ENCODE measurements around the gene CYP3A5. TPM values are rescaled to one million over a fixed set of nuclear protein-coding genes. Genes with fewer than 3 reads are reported as not detected.

Gene CYP3A5
- total and polyA plus RNA-seq, 2 of the 13 experiments (the other 11 are each of a cell fraction or from before 2014, with no cell fraction given): 5.7 to 9.3 TPM

DNA sequence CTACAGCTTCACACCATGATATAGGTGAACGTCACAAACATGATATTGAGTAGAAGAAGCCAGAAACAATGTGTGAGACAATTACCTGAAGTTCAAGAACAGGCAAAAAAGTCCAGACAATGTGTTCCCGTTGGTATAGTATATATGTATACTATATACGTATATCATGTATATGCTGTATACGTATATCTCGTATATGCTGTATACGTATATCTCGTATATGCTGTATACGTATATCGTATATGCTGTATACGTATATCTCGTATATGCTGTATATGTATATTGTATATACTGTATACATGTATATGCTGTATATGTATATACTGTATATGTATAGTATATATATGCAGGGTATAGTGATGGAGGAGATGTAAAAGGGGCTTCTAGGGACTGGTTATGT, 52.3 kb downstream of the CYP3A5 start (continued):
- TF ChIP-seq CAMTA2 (CRISPR knock-in tag; IDR thresholded peaks at IDR 0.05; ENCODE audit: borderline replicate concordance) (no peak), RBM22 (optimal IDR thresholded peaks at IDR 0.05; ENCODE audit: low read length) (no peak), SP5 (CRISPR knock-in tag; IDR thresholded peaks at IDR 0.05; ENCODE audit: borderline replicate concordance, low read depth) (no peak)
- TF ChIP-seq, protein P1, sequence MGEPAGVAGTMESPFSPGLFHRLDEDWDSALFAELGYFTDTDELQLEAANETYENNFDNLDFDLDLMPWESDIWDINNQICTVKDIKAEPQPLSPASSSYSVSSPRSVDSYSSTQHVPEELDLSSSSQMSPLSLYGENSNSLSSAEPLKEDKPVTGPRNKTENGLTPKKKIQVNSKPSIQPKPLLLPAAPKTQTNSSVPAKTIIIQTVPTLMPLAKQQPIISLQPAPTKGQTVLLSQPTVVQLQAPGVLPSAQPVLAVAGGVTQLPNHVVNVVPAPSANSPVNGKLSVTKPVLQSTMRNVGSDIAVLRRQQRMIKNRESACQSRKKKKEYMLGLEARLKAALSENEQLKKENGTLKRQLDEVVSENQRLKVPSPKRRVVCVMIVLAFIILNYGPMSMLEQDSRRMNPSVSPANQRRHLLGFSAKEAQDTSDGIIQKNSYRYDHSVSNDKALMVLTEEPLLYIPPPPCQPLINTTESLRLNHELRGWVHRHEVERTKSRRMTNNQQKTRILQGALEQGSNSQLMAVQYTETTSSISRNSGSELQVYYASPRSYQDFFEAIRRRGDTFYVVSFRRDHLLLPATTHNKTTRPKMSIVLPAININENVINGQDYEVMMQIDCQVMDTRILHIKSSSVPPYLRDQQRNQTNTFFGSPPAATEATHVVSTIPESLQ (CRISPR knock-in tag; conservative IDR thresholded peaks at IDR 0.05): no peak

DNA sequence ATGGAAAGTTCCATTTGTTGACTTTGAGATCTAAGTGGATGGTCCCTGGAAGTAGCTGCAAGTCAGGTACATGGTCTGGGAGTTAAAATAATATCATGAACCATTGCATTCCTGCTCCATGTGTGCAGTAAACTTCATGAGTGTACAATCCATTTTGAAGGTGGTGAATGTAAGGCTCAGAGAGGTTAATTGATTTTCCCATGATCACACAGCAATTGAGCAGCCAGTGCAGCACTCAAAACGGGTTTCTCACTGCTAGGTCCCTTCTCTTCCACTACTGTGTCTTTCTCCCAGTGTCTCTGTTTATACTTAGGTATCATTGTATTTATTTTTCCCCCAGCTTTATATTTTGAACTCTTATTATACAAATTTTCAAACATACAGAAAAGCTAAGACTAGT, 53.1 kb downstream of the CYP3A5 start:
- Histone ChIP-seq H3K9ac (ENCODE audit: insufficient read depth, low read depth, low read length) (no peak overlapping the region), H3K79me2 (ENCODE audit: insufficient read depth, low read length) (no peaks in the 10 kb centered on the region), H3K4me2 (ENCODE audit: low read depth, low read length) (no peak overlapping the region), H3K36me3 (replicated peaks in 1 of 2; ENCODE audit: control insufficient read depth in 1 of 2, insufficient read depth in 2 of 2, low read length in 2 of 2) (peaks cover 41 to 95% of the 10 kb centered on the region in 2 experiments), H3K27ac (ENCODE audit: extremely low read length, insufficient read depth, low read length) (no peak overlapping the region), H4K20me1 (ENCODE audit: insufficient read depth, low read length) (no peaks in the 10 kb centered on the region), H3K4me1 (ENCODE audit: insufficient read depth, low read length) (peaks cover 10% of the 10 kb centered on the region), H3K9me3 (ENCODE audit: low read length) (no peaks in the 10 kb centered on the region), H3K4me3 (replicated peaks in 1 of 3; ENCODE audit: insufficient read depth in 1 of 3, low read depth in 2 of 3, low read length in 3 of 3) (no peak overlapping the region), H2AFZ (ENCODE audit: low read length) (no peak overlapping the region), H3K27me3 (ENCODE audit: control insufficient read depth in 1 of 2, insufficient read depth in 2 of 2, low read length in 2 of 2) (no peaks in the 10 kb centered on the region)
- WGBS (ENCODE audit: low lambda C conversion rate): 87% methylated on average over 1 of the region's 1 CpG
- BruUV-seq (replicated peaks): no TSS peak
- ChIA-PET POLR2A (no interaction called here), CTCF (ENCODE audit: low intra/inter-chr PET ratio, low total read pairs) (no interaction called here)
- DNase-seq (ENCODE audit: low spot score) (no peak), FAIRE-seq (no peak), ATAC-seq (no peak)
- no peak for TF ChIP-seq ZNF253 (CRISPR knock-in tag; IDR thresholded peaks at IDR 0.05; ENCODE audit: borderline replicate concordance)
- peak; percentile 77; the same call in 1 of the 2 replicates for TF ChIP-seq ZNF768 (CRISPR knock-in tag; IDR thresholded peaks at IDR 0.05)
- TF ChIP-seq ZFP62 (CRISPR knock-in tag; IDR thresholded peaks at IDR 0.05): no peak
- TF ChIP-seq ZNF841 (CRISPR knock-in tag; IDR thresholded peaks at IDR 0.05; ENCODE audit: borderline replicate concordance): no peak
- TF ChIP-seq RBFOX2 (IDR thresholded peaks at IDR 0.05; ENCODE audit: low read depth, low read length): peak; percentile 41
- TF ChIP-seq, protein P2, sequence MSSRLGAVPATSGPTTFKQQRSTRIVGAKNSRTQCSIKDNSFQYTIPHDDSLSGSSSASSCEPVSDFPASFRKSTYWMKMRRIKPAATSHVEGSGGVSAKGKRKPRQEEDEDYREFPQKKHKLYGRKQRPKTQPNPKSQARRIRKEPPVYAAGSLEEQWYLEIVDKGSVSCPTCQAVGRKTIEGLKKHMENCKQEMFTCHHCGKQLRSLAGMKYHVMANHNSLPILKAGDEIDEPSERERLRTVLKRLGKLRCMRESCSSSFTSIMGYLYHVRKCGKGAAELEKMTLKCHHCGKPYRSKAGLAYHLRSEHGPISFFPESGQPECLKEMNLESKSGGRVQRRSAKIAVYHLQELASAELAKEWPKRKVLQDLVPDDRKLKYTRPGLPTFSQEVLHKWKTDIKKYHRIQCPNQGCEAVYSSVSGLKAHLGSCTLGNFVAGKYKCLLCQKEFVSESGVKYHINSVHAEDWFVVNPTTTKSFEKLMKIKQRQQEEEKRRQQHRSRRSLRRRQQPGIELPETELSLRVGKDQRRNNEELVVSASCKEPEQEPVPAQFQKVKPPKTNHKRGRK (CRISPR knock-in tag; IDR thresholded peaks at IDR 0.05): no peak
- no peak for TF ChIP-seq TAF1 (CRISPR knock-in tag; IDR thresholded peaks at IDR 0.05)
- no peak for TF ChIP-seq ZSCAN22 (CRISPR knock-in tag; IDR thresholded peaks at IDR 0.05)
- no peak for TF ChIP-seq HNRNPUL1 (IDR thresholded peaks at IDR 0.05; ENCODE audit: low read depth, low read length)
- TF ChIP-seq, protein P3, sequence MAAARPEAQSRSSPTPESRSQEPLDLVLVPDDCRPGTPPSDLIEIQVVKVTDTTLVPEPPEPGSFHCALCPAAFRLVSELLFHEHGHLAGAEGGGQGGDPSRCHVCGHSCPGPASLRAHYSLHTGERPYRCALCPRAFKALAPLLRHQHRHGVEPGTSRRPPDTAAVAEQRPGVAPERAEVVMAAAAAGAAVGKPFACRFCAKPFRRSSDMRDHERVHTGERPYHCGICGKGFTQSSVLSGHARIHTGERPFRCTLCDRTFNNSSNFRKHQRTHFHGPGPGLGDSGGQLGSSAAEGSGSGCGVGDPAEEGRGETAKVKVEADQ (CRISPR knock-in tag; IDR thresholded peaks at IDR 0.05; ENCODE audit: borderline replicate concordance): no peak
- TF ChIP-seq, protein P4, sequence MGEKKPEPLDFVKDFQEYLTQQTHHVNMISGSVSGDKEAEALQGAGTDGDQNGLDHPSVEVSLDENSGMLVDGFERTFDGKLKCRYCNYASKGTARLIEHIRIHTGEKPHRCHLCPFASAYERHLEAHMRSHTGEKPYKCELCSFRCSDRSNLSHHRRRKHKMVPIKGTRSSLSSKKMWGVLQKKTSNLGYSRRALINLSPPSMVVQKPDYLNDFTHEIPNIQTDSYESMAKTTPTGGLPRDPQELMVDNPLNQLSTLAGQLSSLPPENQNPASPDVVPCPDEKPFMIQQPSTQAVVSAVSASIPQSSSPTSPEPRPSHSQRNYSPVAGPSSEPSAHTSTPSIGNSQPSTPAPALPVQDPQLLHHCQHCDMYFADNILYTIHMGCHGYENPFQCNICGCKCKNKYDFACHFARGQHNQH (CRISPR knock-in tag; IDR thresholded peaks at IDR 0.05): no peak
- TF ChIP-seq GATAD2A (CRISPR knock-in tag; IDR thresholded peaks at IDR 0.05): no peak
- TF ChIP-seq GATA4 (IDR thresholded peaks at IDR 0.05; ENCODE audit: borderline replicate concordance, low read depth): no peak
- TF ChIP-seq ZMYM3 (CRISPR knock-in tag; IDR thresholded peaks at IDR 0.05): peak; percentile 58; the same call in 1 of the 2 replicates
- no peak for TF ChIP-seq POLR2A (IDR thresholded peaks at IDR 0.05; ENCODE audit: insufficient read depth in 1 of 2, low read depth in 2 of 2, low read length in 2 of 2)
- TF ChIP-seq CHCHD3 (CRISPR knock-in tag; IDR thresholded peaks at IDR 0.05): no peak
- in situ Hi-C loops (cut with HindIII; ENCODE audit: extremely low pct_ligation_motif_present, low pct_unique_long_range_greater_than_20kb) (no loop called here), intact Hi-C loops (cut with micrococcal nuclease; ENCODE audit: unreplicated experiment) (no loop called here)

Measured in HepG2 (cell line).